Aorta (tissue), 5 donors: ENCODE measurements around the gene MTUS2. TPM values are rescaled to one million over a fixed set of nuclear protein-coding genes. Genes with fewer than 3 reads are reported as not detected.

ENCODE experiments used
- ATAC-seq: fragments of 200-7000 bp; cut with Tn5 transposase; one replicate; pipeline ENCODE4 v1.9.1; 2022; ENCODE audit warnings: moderate library complexity; ENCODE audit not compliant: low FRiP score
- DNase-seq, 2 donors: peaks; one replicate each; pipeline ENCODE4 v3.0.0-alpha.2; 2020
- H3K27ac ChIP-seq, 2 donors: one replicate each; pipeline ENCODE4 v1.5.1; 2013; ENCODE audit warnings: low read length in 2 of 2, mild to moderate bottlenecking in 2 of 2, moderate library complexity in 2 of 2, control low read depth in 1 of 2, inconsistent platforms in 1 of 2, low read depth in 1 of 2
- H3K27me3 ChIP-seq, 2 donors: one replicate each; pipeline ENCODE4 v1.6.1; 2013; ENCODE audit warnings: control low read depth in 1 of 2, low read length in 1 of 2, mild to moderate bottlenecking in 1 of 2, moderate library complexity in 1 of 2; ENCODE audit not compliant: insufficient read depth in 2 of 2, control insufficient read depth in 1 of 2
- H3K36me3 ChIP-seq, 2 donors: one replicate each; pipeline ENCODE4 v1.6.1; 2013; ENCODE audit warnings: control low read depth in 1 of 2, low read length in 1 of 2, mild to moderate bottlenecking in 1 of 2; ENCODE audit not compliant: insufficient read depth in 2 of 2, control insufficient read depth in 1 of 2
- H3K4me1 ChIP-seq, 2 donors: one replicate each; pipeline ENCODE4 v1.6.1; 2013; ENCODE audit warnings: low read length in 2 of 2, control low read depth in 1 of 2, mild to moderate bottlenecking in 1 of 2, moderate library complexity in 1 of 2; ENCODE audit not compliant: insufficient read depth in 2 of 2, control insufficient read depth in 1 of 2
- H3K4me3 ChIP-seq, 2 donors: one replicate each; pipeline ENCODE4 v1.5.1; 2013; ENCODE audit warnings: low read length in 2 of 2, control low read depth in 1 of 2, mild to moderate bottlenecking in 1 of 2
- H3K9me3 ChIP-seq: one replicate; pipeline ENCODE4 v1.6.1; 2013; ENCODE audit warnings: mild to moderate bottlenecking, low read length; ENCODE audit not compliant: control insufficient read depth
- WGBS, 2 donors: extraction: QIAGEN DNeasy Blood & Tissue Kit; methylation state at CpG; one replicate each; pipeline ENCODE4 v1.1.7; 2013; 5-methylcytosine and 5-hydroxymethylcytosine counted together
- intact Hi-C, 2 donors: fragments of 100-400 bp; cut with DNase I; formaldehyde crosslinking; loops; one replicate each; pipeline versions ENCODE4 v1.14.2 to v1.15.0; 2022
- polyA plus RNA-seq, 2 donors: library from polyadenylated mRNA; stranded (reverse); fragments of 200-250 nt; gene quantifications; one replicate each; pipeline ENCODE4 v1.2.3, GENCODE V29; 2013
- total RNA-seq, 2 donors: library from RNA; stranded (reverse); fragmentation: NEBNext Ultra II Directional; extraction: Animal tissue kit (Norgen Biotek cat#: 25700); gene quantifications; one replicate each; pipeline ENCODE4 v1.2.1, GENCODE V29; 2021
- donor health status: healthy with polysubstance abuse.
- donor health status: Bipolar disorder and iron deficiency.
- donor health status: DM: no; HTN: no; CAD: no.
- donor health status: DM: no; HTN: no; CAD: no.
- donor health status: DM: yes; HTN: yes; CAD: no.

Gene MTUS2
- total and polyA plus RNA-seq, 4 donors = 3.5 to 12.1 (median 8.6) TPM

GRCh38 chr13:29452773-29453616, 632.9 kb downstream of the MTUS2 start:
- Histone ChIP-seq H3K9me3 (no peaks in the 10 kb centered on the region), H3K4me3 (no peak overlapping the region), H3K27ac (no peak overlapping the region), H3K36me3 (no peaks in the 10 kb centered on the region), H3K27me3 (no peaks in the 10 kb centered on the region), H3K4me1 (no peaks in the 10 kb centered on the region)
- no peak for DNase-seq
- intact Hi-C loops = no loop called here
- 84 to 89% methylated on average over 4 of the region's 4 CpGs for WGBS, 2 donors
- no peak for ATAC-seq

- intact Hi-C loops = no loop called here
- Histone ChIP-seq H3K9me3 (no peaks in the 10 kb centered on the region), H3K36me3 (no peaks in the 10 kb centered on the region), H3K27ac (no peak overlapping the region), H3K4me1 (no peaks in the 10 kb centered on the region), H3K4me3 (no peak overlapping the region), H3K27me3 (no peaks in the 10 kb centered on the region)
- 33 to 52% methylated on average over 1 of the region's 1 CpG for WGBS, 2 donors
- DNase-seq = no peak
- no peak for ATAC-seq
These were observed 633.5 kb downstream of the MTUS2 start for GRCh38 chr13:29453617-29454011.

GRCh38 chr13:29454931-29455481, 634.9 kb downstream of the MTUS2 start:
- Histone ChIP-seq H3K27ac (no peak overlapping the region), H3K4me3 (no peak overlapping the region), H3K4me1 (no peaks in the 10 kb centered on the region), H3K36me3 (no peaks in the 10 kb centered on the region), H3K27me3 (no peaks in the 10 kb centered on the region), H3K9me3 (no peaks in the 10 kb centered on the region)
- WGBS, 2 donors = 92 to 93% methylated on average over 6 of the region's 6 CpGs
- DNase-seq = no peak
- intact Hi-C loops = no loop called here
- ATAC-seq = no peak

- no peak for DNase-seq
- Histone ChIP-seq H3K27ac (no peak overlapping the region), H3K4me1 (no peaks in the 10 kb centered on the region), H3K9me3 (no peaks in the 10 kb centered on the region), H3K4me3 (no peak overlapping the region), H3K27me3 (no peaks in the 10 kb centered on the region), H3K36me3 (no peaks in the 10 kb centered on the region)
- intact Hi-C loops = no loop called here
- no peak for ATAC-seq
- 89 to 91% methylated on average over 1 of the region's 1 CpG for WGBS, 2 donors
These were observed 636.3 kb downstream of the MTUS2 start for GRCh38 chr13:29456419-29456818.

- Histone ChIP-seq H3K4me3 (no peak overlapping the region), H3K27ac (no peak overlapping the region), H3K4me1 (no peaks in the 10 kb centered on the region), H3K9me3 (no peaks in the 10 kb centered on the region), H3K27me3 (no peaks in the 10 kb centered on the region), H3K36me3 (no peaks in the 10 kb centered on the region)
- intact Hi-C loops = no loop called here
- ATAC-seq (no peak), DNase-seq (no peak)
These were observed 637.2 kb downstream of the MTUS2 start for GRCh38 chr13:29457299-29457698.

- Histone ChIP-seq H3K36me3 (no peaks in the 10 kb centered on the region), H3K4me3 (no peak overlapping the region), H3K9me3 (no peaks in the 10 kb centered on the region), H3K27me3 (no peaks in the 10 kb centered on the region), H3K27ac (no peak overlapping the region), H3K4me1 (no peaks in the 10 kb centered on the region)
- intact Hi-C loops = no loop called here
- 93 to 97% methylated on average over 1 of the region's 1 CpG for WGBS, 2 donors
- no peak for ATAC-seq
- no peak for DNase-seq
These were observed 638.3 kb downstream of the MTUS2 start for GRCh38 chr13:29458419-29458818.

- 96 to 97% methylated on average over 2 of the region's 2 CpGs for WGBS, 2 donors
- Histone ChIP-seq H3K4me3 (no peak overlapping the region), H3K27ac (no peak overlapping the region), H3K4me1 (no peaks in the 10 kb centered on the region), H3K27me3 (no peaks in the 10 kb centered on the region), H3K9me3 (no peaks in the 10 kb centered on the region), H3K36me3 (no peaks in the 10 kb centered on the region)
- intact Hi-C loops = no loop called here
- DNase-seq (no peak), ATAC-seq (no peak)
These were observed 639.7 kb downstream of the MTUS2 start for GRCh38 chr13:29459813-29460355.

GRCh38 chr13:29464105-29464679, 644.1 kb downstream of the MTUS2 start:
- intact Hi-C loops = no loop called here
- no peak for ATAC-seq
- no peak overlapping the region for H3K27ac ChIP-seq

More at GRCh38 chr13:29464105-29464679, 644.1 kb downstream of the MTUS2 start:
- Histone ChIP-seq H3K36me3 (no peaks in the 10 kb centered on the region), H3K9me3 (no peaks in the 10 kb centered on the region), H3K4me1 (no peaks in the 10 kb centered on the region), H3K27me3 (no peaks in the 10 kb centered on the region), H3K4me3 (no peak overlapping the region)
- no peak for DNase-seq
- WGBS, 2 donors = 64 to 73% methylated on average over 4 of the region's 4 CpGs
